HepG2 (cell line): ENCODE results near the gene GRK4.

Experiments
- E2F1 ChIP-seq: sonication (generic); formaldehyde crosslinking; IDR thresholded peaks from 2 replicates; pipeline ENCODE4 v1.5.0; 2020; ENCODE audit warnings: missing genetic modification reagents
- HNF4A ChIP-seq: sonication (generic); formaldehyde crosslinking; IDR thresholded peaks from 2 replicates; pipeline ENCODE4 v1.4.0; 2020; ENCODE audit warnings: missing genetic modification reagents
- MAFK ChIP-seq, 2 experiments: IDR thresholded peaks in 1 of 2; conservative IDR thresholded peaks in 1 of 2; 2 replicates each; pipeline ENCODE4 v1.6.1; 2011; ENCODE audit warnings: improper control_type of control experiment in 2 of 2, low read length in 2 of 2
- PATZ1 ChIP-seq: sonication (generic); formaldehyde crosslinking; IDR thresholded peaks from 2 replicates; pipeline ENCODE4 v1.4.0; 2020; ENCODE audit warnings: missing genetic modification reagents
- POLR2A ChIP-seq, 2 experiments: IDR thresholded peaks; 2 replicates each; pipeline ENCODE4 v1.6.1; 2011; ENCODE audit warnings: low read depth in 2 of 2, low read length in 2 of 2, mild to moderate bottlenecking in 1 of 2, moderate library complexity in 1 of 2; ENCODE audit not compliant: insufficient read depth in 1 of 2
- POLR2AphosphoS5 ChIP-seq: IDR thresholded peaks from 2 replicates; pipeline ENCODE4 v1.6.1; 2012; ENCODE audit warnings: low read depth, low read length
- TMF1 ChIP-seq: sonication (generic); formaldehyde crosslinking; IDR thresholded peaks from 2 replicates; pipeline ENCODE4 v1.8.1; 2022; ENCODE audit warnings: low read depth, missing genetic modification reagents
- TRIM24 ChIP-seq: sonication (generic); formaldehyde crosslinking; IDR thresholded peaks from 2 replicates; pipeline ENCODE4 v1.8.0; 2022; ENCODE audit warnings: mild to moderate bottlenecking, missing genetic modification reagents
- ZNF121 ChIP-seq: sonication (generic); formaldehyde crosslinking; IDR thresholded peaks from 2 replicates; pipeline ENCODE4 v1.5.0; 2020; ENCODE audit warnings: mild to moderate bottlenecking, missing genetic modification reagents
- ZNF776 ChIP-seq: sonication (generic); formaldehyde crosslinking; IDR thresholded peaks from 2 replicates; pipeline ENCODE4 v1.4.0; 2020; ENCODE audit warnings: mild to moderate bottlenecking, missing genetic modification reagents

GRCh38 chr4:3047464-3048286, 84.3 kb downstream of the GRK4 start:
- TF ChIP-seq E2F1 (CRISPR knock-in tag), result no peak
- TF ChIP-seq HNF4A (CRISPR knock-in tag), result no peak
- no peak for TF ChIP-seq TRIM24
- TF ChIP-seq PATZ1 (CRISPR knock-in tag), result no peak
- no peak for TF ChIP-seq POLR2AphosphoS5
- no peak for TF ChIP-seq TMF1 (CRISPR knock-in tag)
- TF ChIP-seq POLR2A (IDR thresholded peaks at IDR 0.05; ENCODE audit: insufficient read depth in 1 of 2, low read depth in 2 of 2, low read length in 2 of 2), result no peak
- TF ChIP-seq ZNF121 (CRISPR knock-in tag), result no peak
- TF ChIP-seq MAFK (conservative IDR thresholded peaks at IDR 0.05 in 1 of 2, IDR thresholded peaks at IDR 0.05 in 1 of 2; ENCODE audit: low read length in 2 of 2), result no peak
- no peak for TF ChIP-seq ZNF776 (CRISPR knock-in tag)
